Colon (tissue), 2 donors: Measurements from ENCODE around the gene SWI5.
"Not testable (repeated sequence)": the region's sequence is repeated elsewhere in the genome, so short reads cannot be mapped to it uniquely, and the experiment has no call there.

Experiments
- FAIRE-seq: peaks from 2 replicates; lab custom pipeline; 2012; peaks lifted over from hg19 to GRCh38; lab: Jason Lieb, UNC
- donor health status: control.
- donor health status: control.

SWI5 gene

DNA sequence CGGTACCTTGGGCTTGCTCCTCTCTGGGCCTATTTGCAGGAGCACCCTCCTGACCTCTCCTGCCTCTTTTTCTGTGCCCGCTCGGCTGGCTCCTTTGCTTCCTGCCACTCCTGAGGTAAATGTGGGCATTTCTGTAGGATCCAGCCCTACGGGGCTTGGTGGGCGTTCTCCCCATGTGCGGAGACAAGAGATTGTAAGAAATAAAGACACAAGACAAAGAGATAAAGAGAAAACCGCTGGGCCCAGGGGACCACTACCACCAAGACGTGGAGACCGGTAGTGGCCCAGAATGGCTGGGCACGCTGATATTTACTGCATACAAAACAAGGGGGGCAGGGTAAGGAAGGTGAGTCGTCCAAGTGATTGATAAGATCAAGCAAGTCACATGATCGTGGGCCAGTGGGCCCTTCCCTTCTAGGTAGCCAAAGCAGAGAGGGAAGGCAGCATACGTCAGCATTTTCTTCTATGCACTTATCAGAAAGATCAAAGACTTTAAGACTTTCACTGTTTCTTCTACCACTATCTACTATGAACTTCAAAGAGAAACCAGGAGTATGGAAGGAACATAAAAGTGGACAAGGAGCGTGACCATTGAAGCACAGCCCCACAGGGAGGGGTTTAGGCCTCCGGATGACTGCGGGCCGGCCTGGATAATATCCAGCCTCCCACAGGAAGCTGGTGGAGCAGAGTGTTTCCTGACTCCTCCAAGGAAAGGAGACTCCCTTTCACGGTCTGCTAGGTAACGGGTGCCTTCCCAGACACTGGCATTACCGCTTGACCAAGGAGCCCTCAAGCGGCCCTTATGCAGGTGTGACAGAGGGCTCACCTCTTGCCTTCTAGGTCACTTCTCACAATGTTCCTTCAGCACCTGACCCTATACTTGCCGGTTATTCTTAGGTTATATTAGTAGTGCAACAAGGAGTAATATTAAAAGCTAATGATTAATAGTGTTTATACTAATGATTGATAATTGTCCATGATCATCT lies 3.3 kb downstream of the SWI5 start:
- FAIRE-seq = not testable (repeated sequence)

- FAIRE-seq = no peak
Measured at GRCh38 chr9:128280084-128280622, 4.1 kb downstream of the SWI5 start.

DNA sequence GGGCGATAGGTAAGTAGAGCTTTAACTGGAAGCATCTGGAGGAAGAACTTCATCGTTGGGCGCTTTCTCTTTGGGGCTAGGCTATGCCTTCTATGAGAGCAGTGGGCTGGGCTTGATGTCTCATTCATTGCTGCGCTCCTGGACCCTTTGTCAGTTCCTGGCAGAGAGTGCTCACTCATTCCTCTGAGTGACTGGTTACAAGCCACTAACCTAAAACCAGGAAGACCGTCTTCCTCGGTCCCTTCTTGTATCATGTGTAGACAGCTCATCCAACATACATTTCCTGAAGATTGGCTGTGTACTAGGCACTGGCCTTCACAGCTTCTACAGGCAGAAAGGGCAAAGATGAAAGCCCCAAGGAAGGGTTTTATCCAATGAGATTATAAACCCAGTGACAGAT lies 6.4 kb downstream of the SWI5 start:
- no peak for FAIRE-seq

GRCh38 chr9:128285033-128285784 lies 9.1 kb downstream of the SWI5 start:
- no peak for FAIRE-seq

GRCh38 chr9:128286440-128286839 lies 10.4 kb downstream of the SWI5 start:
- no peak for FAIRE-seq

DNA sequence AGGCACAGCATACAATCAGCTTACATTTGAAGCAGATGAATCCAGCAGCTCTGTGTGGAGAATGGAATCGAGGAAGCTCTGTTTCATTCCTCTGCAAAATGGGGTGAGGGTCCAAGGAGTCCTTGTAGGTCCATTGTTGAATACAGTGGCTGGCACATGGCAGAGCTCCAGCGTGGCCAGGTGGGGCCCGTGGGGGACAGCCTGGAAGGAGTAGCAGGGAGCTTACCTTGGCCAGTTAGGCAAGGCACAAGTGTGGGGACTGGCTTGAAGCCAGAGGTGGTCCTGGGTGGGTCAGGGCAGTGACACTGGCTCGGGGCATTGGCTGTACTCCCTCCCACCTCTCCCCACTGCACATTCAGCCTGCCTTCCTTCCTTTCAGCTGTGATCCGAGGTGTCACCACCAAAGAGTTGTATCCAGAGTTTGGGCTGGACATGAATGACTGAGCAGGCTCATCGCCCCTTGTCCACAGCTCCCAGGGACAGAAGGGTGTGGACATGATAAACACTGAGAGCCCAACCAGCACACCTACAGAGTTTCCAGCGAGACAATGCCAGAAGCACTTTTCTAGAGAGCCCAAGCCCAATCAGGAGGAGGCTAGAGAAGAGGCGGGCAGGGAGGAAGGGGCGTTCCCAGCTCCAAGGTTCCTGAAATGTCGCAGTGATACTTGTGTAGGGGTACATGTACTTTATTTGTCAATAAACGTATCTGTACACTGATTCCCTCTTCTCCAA lies 12.4 kb downstream of the SWI5 start:
- FAIRE-seq = no peak

DNA sequence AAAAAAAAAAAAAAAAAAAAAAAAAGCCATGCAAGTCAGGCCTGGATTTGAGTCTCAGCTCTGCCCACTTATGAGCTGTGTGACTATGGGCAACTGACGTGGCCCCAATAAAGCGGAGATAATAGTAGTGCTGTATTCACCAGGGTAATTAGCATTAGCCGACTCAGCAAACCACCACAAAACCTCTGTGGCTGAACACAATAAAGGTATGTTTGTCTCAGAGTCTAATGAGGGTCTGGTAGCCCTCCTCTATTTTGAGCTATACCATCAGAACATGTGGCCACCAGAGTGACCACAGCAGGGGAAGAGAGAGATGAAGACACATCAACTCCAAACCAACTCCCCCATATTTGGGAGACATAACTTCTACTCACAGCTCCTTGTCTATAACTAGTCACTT lies 15.9 kb downstream of the SWI5 start:
- no peak for FAIRE-seq

GRCh38 chr9:128293091-128293490 lies 17.0 kb downstream of the SWI5 start:
- FAIRE-seq = no peak

- no peak for FAIRE-seq
Measured at GRCh38 chr9:128294142-128294541, 18.1 kb downstream of the SWI5 start.

- FAIRE-seq = no peak
Measured at GRCh38 chr9:128296340-128297220, 20.5 kb downstream of the SWI5 start.

DNA sequence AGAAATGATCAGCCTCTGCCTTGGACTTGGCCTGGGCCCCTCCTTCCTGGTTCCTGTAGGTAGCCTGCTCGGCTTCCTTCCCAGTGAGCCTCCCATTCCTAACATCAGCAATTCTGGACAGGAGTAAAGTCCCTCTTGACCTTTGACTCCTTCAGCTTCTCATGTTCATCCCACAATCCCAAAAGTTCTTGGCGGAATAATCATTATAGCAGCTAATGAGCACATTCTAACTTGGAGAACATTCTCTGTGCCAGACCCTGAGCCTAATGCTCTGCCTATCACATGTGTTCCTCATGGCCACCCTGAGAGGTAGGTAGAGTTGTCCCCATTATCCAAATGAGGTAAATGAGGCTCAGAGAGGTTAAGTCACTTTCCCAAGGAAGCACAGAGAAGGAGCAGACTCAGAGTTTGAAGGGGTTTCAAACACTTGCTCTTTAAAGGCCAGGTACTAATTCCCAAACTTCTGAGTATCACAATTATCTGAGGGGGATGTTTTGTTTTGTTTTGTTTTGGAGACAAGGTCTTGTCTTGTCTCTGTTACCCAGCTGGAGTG lies 21.2 kb downstream of the SWI5 start:
- FAIRE-seq = no peak

GRCh38 chr9:128298535-128299482 lies 22.7 kb downstream of the SWI5 start:
- no peak for FAIRE-seq

GRCh38 chr9:128304136-128304970 lies 28.3 kb downstream of the SWI5 start:
- FAIRE-seq = no peak

- no peak for FAIRE-seq
Measured at GRCh38 chr9:128304971-128305288, 28.9 kb downstream of the SWI5 start.

- FAIRE-seq = no peak
Measured at GRCh38 chr9:128309551-128309950, 33.5 kb downstream of the SWI5 start.

- no peak for FAIRE-seq
Measured at GRCh38 chr9:128310461-128310860, 34.4 kb downstream of the SWI5 start.

DNA sequence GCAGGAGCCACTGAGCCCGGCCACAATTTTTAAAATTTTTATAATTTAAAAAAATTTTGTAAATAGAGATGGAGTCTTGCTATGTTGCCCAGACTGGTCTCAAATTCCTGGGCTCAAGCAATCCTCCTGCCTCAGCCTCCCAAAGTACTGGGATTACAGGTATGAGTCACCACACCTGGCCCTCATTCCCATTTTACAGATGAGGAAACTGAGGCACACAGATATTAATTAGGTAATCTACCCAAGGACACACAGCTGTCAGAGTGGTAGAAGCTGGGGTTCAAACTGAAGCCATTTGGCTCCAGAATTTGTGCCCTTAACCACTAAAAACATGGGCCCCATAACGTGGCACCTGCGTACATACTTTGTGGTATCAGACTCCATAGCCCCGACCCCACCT lies 38.6 kb downstream of the SWI5 start:
- FAIRE-seq = no peak

DNA sequence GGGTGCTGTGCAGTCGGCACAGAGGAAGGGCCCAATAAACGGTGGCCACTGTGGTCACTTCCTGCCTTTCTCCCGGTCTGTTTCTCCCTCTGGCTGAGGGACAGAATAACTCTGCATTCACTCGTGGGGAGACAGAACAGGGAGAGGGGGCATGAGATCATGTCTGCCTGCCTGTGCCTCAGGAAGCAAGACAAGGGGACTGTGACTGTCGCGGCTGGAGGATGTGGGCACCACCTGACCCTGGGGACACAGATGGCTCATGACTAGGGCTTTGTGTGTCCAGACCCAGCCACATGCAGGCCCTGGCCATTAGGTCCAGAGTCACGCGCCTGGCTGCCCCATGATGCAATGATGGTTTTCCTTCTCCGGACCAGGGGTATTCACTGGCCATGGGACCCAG lies 40.3 kb downstream of the SWI5 start:
- FAIRE-seq = no peak

- FAIRE-seq = no peak
Measured at GRCh38 chr9:128317629-128318028, 41.6 kb downstream of the SWI5 start.
